IMR-90 (cell line): Measurements from ENCODE around the gene RASGRP3. TPM values are rescaled to one million over a fixed set of nuclear protein-coding genes. Genes with fewer than 3 reads are reported as not detected.

Experiments used
- ATAC-seq: fragments of 200-7000 bp; cut with Tn5 transposase; 2 replicates; pipeline ENCODE4 v1.9.1; 2020; ENCODE audit warnings: low read depth, mild to moderate bottlenecking, moderate library complexity
- BruUV-seq: library from RNA; stranded (reverse); fragments of 400-500 nt; replicated peaks from 2 replicates; lab custom pipeline; 2021; lab: Mats Ljungman, UMichigan
- CTCF ChIA-PET: fragments of 300-600 bp; formaldehyde crosslinking; extraction: SDS; loops from one replicate; lab custom pipeline; 2021; ENCODE audit warnings: antibody characterized with exemption; lab: Yijun Ruan, JAX
- POLR2A ChIA-PET: fragments of 300-600 bp; sonication (Branson Sonifier 250); formaldehyde crosslinking; loops from one replicate; lab custom pipeline; 2022; ENCODE audit warnings: antibody characterized with exemption; ENCODE audit not compliant: unreplicated experiment; lab: Charles Lee
- DNase-seq: peaks from one replicate; pipeline ENCODE4 v3.0.0; 2013
- H2AFZ ChIP-seq: replicated peaks from 2 replicates; pipeline ENCODE3; 2013; ENCODE audit warnings: low read length, mild to moderate bottlenecking; ENCODE audit not compliant: poor library complexity
- H2AK5ac ChIP-seq: 2 replicates; pipeline ENCODE4 v1.6.1; 2013; ENCODE audit warnings: low read depth, low read length, inconsistent platforms
- H2AK9ac ChIP-seq: replicated peaks from 2 replicates; pipeline ENCODE3; 2013; ENCODE audit warnings: mild to moderate bottlenecking, low read depth, low read length, moderate library complexity; ENCODE audit not compliant: poor library complexity
- H2BK120ac ChIP-seq: 2 replicates; pipeline ENCODE4 v1.6.1; 2013; ENCODE audit warnings: low read depth, low read length, inconsistent platforms
- H2BK15ac ChIP-seq: 3 replicates; pipeline ENCODE4 v1.6.1; 2013; ENCODE audit warnings: low read depth, low read length, inconsistent platforms
- H2BK20ac ChIP-seq: 2 replicates; pipeline ENCODE4 v1.6.1; 2013; ENCODE audit warnings: low read depth, mild to moderate bottlenecking, inconsistent platforms, low read length, moderate library complexity
- H2BK5ac ChIP-seq: 2 replicates; pipeline ENCODE4 v1.6.1; 2013; ENCODE audit warnings: mild to moderate bottlenecking, low read depth, low read length, inconsistent platforms; ENCODE audit not compliant: poor library complexity, severe bottlenecking
- H3K14ac ChIP-seq: replicated peaks from 2 replicates; pipeline ENCODE4 v1.6.1; 2013; ENCODE audit warnings: low read depth, low read length, inconsistent platforms
- H3K18ac ChIP-seq: 2 replicates; pipeline ENCODE4 v1.6.1; 2013; ENCODE audit warnings: low read depth, low read length, control low read depth
- H3K23ac ChIP-seq: 2 replicates; pipeline ENCODE4 v1.6.1; 2013; ENCODE audit warnings: low read depth, low read length, inconsistent platforms
- H3K27ac ChIP-seq: 2 replicates; pipeline ENCODE4 v1.5.1; 2013; ENCODE audit warnings: mild to moderate bottlenecking, control low read depth, low read length; ENCODE audit not compliant: insufficient read depth
- H3K27me3 ChIP-seq: 2 replicates; pipeline ENCODE4 v1.6.1; 2013; ENCODE audit warnings: low read length; ENCODE audit not compliant: control insufficient read depth, insufficient read depth
- H3K36me3 ChIP-seq: 2 replicates; pipeline ENCODE4 v1.6.1; 2013; ENCODE audit warnings: low read length, mixed read lengths; ENCODE audit not compliant: control insufficient read depth, insufficient read depth
- H3K4ac ChIP-seq: 2 replicates; pipeline ENCODE4 v1.6.1; 2013; ENCODE audit warnings: low read depth, low read length, inconsistent platforms
- H3K4me1 ChIP-seq: 2 replicates; pipeline ENCODE4 v1.6.1; 2013; ENCODE audit warnings: low read length, mixed read lengths; ENCODE audit not compliant: control insufficient read depth, insufficient read depth
- H3K4me2 ChIP-seq: 2 replicates; pipeline ENCODE4 v1.6.1; 2013; ENCODE audit warnings: low read depth, mild to moderate bottlenecking, control low read depth, low read length, moderate library complexity
- H3K4me3 ChIP-seq: 2 replicates; pipeline ENCODE4 v1.5.1; 2013; ENCODE audit warnings: low read depth, mild to moderate bottlenecking, control low read depth, low read length, moderate library complexity; ENCODE audit not compliant: insufficient read depth
- H3K56ac ChIP-seq: 2 replicates; pipeline ENCODE4 v1.6.1; 2013; ENCODE audit warnings: low read length, inconsistent platforms; ENCODE audit not compliant: insufficient read depth; ENCODE audit errors: extremely low read depth
- H3K79me1 ChIP-seq, 2 experiments: 2 replicates each; pipeline ENCODE4 v1.6.1; 2013; ENCODE audit warnings: low read length in 2 of 2, inconsistent platforms in 1 of 2, low read depth in 1 of 2
- H3K9ac ChIP-seq: 2 replicates; pipeline ENCODE4 v1.6.1; 2013; ENCODE audit warnings: low read depth, low read length, control low read depth
- H3K9me1 ChIP-seq: 2 replicates; pipeline ENCODE4 v1.6.1; 2013; ENCODE audit warnings: low read length, inconsistent platforms; ENCODE audit not compliant: insufficient read depth
- H3K9me3 ChIP-seq: 2 replicates; pipeline ENCODE4 v1.6.1; 2013; ENCODE audit warnings: low read length; ENCODE audit not compliant: control insufficient read depth, insufficient read depth
- H4K20me1 ChIP-seq: 2 replicates; pipeline ENCODE4 v1.6.1; 2013; ENCODE audit warnings: low read length, inconsistent platforms; ENCODE audit not compliant: insufficient read depth
- H4K5ac ChIP-seq: 2 replicates; pipeline ENCODE4 v1.6.1; 2013; ENCODE audit warnings: mild to moderate bottlenecking, low read depth, low read length, control low read depth
- H4K8ac ChIP-seq, 2 experiments: 2 replicates each; pipeline ENCODE4 v1.6.1; 2013; ENCODE audit warnings: low read depth in 2 of 2, low read length in 2 of 2, control low read depth in 1 of 2, inconsistent platforms in 1 of 2
- H4K91ac ChIP-seq: 2 replicates; pipeline ENCODE4 v1.6.1; 2013; ENCODE audit warnings: low read depth, low read length, inconsistent platforms; ENCODE audit not compliant: insufficient read depth
- BHLHE40 ChIP-seq: fragments of 150-350 bp; IDR thresholded peaks from 2 replicates; pipeline ENCODE4 v1.6.1; 2016; ENCODE audit warnings: mild to moderate bottlenecking, low read depth, low read length
- CEBPB ChIP-seq: IDR thresholded peaks from 2 replicates; pipeline ENCODE4 v1.6.1; 2012; ENCODE audit warnings: low read depth, low read length, improper control_type of control experiment
- CHD1 ChIP-seq: IDR thresholded peaks from 2 replicates; pipeline ENCODE4 v1.6.1; 2012; ENCODE audit warnings: low read depth, low read length, improper control_type of control experiment
- MAFK ChIP-seq: IDR thresholded peaks from 2 replicates; pipeline ENCODE4 v1.6.1; 2012; ENCODE audit warnings: low read depth, low read length, improper control_type of control experiment
- MAZ ChIP-seq: IDR thresholded peaks from 2 replicates; pipeline ENCODE4 v1.6.1; 2012; ENCODE audit warnings: low read depth, mild to moderate bottlenecking, low read length, improper control_type of control experiment, moderate library complexity, borderline replicate concordance
- MXI1 ChIP-seq: IDR thresholded peaks from 2 replicates; pipeline ENCODE4 v1.6.1; 2012; ENCODE audit warnings: low read depth, mild to moderate bottlenecking, low read length, moderate library complexity, borderline replicate concordance
- POLR2A ChIP-seq: IDR thresholded peaks from 2 replicates; pipeline ENCODE4 v1.6.1; 2012; ENCODE audit warnings: mild to moderate bottlenecking, low read depth, low read length
- RAD21 ChIP-seq: IDR thresholded peaks from 2 replicates; pipeline ENCODE4 v1.6.1; 2012; ENCODE audit warnings: low read length, improper control_type of control experiment
- RCOR1 ChIP-seq: IDR thresholded peaks from 2 replicates; pipeline ENCODE4 v1.6.1; 2012; ENCODE audit warnings: mild to moderate bottlenecking, low read length, improper control_type of control experiment; ENCODE audit not compliant: insufficient replicate concordance
- RFX5 ChIP-seq: IDR thresholded peaks from 2 replicates; pipeline ENCODE4 v1.8.0; 2012; ENCODE audit warnings: low read depth, mild to moderate bottlenecking, low read length, moderate library complexity
- SMC3 ChIP-seq: fragments of 150-350 bp; IDR thresholded peaks from 2 replicates; pipeline ENCODE4 v1.6.1; 2016; ENCODE audit warnings: low read depth, mild to moderate bottlenecking, antibody characterized with exemption, low read length, moderate library complexity
- WGBS, 2 experiments: methylation state at CpG; one replicate each; pipeline versions ENCODE4 v1.1.5 to v1.1.7; 2013; ENCODE audit warnings: missing lambda C conversion rate in 2 of 2; ENCODE audit not compliant: insufficient read length in 1 of 2; ENCODE audit errors: extremely low coverage in 2 of 2; 5-methylcytosine and 5-hydroxymethylcytosine counted together
- dilution Hi-C: fragments of 300-500 bp; cut with HindIII; formaldehyde crosslinking; loops from one replicate; pipeline ENCODE4 v1.14.3; 2018; ENCODE audit warnings: low sequenced_read_pairs; ENCODE audit not compliant: unreplicated experiment
- in situ Hi-C: fragments of 300-500 bp; cut with MboI; formaldehyde crosslinking; loops from 3 replicates; pipeline ENCODE4 v1.14.3; 2019; ENCODE audit warnings: low sequenced_read_pairs, inconsistent platforms, mixed read lengths
- intact Hi-C: fragments of 100-400 bp; cut with micrococcal nuclease; formaldehyde crosslinking; loops from 2 replicates; pipeline ENCODE4 v1.10.0; 2022
- polyA plus RNA-seq, 3 experiments: library from polyadenylated mRNA; depleted of rRNA; stranded (reverse); fragments of >200 nt; gene quantifications; 2 replicates each; pipeline ENCODE4 v1.2.3, GENCODE V29; 2012; ENCODE audit warnings: low replicate concordance in 1 of 3
- total RNA-seq: library from RNA; depleted of rRNA; stranded (reverse); fragments of >200 nt; gene quantifications from 2 replicates; pipeline ENCODE4 v1.2.3, GENCODE V29; 2012
- TF ChIP-seq, protein P1 (sequence below): conservative IDR thresholded peaks from 2 replicates; pipeline ENCODE4 v1.5.1; 2012; ENCODE audit warnings: mild to moderate bottlenecking, low read depth, low read length, improper control_type of control experiment
- TF ChIP-seq, protein P2 (sequence below): fragments of 150-350 bp; IDR thresholded peaks from 2 replicates; pipeline ENCODE4 v1.6.1; 2017; ENCODE audit warnings: mild to moderate bottlenecking, antibody characterized with exemption, low read length, low read depth

Gene RASGRP3
- total and polyA plus RNA-seq, 2 of the 4 experiments (the other 2 are of a cell fraction) = 1.7 to 3.0 TPM

DNA sequence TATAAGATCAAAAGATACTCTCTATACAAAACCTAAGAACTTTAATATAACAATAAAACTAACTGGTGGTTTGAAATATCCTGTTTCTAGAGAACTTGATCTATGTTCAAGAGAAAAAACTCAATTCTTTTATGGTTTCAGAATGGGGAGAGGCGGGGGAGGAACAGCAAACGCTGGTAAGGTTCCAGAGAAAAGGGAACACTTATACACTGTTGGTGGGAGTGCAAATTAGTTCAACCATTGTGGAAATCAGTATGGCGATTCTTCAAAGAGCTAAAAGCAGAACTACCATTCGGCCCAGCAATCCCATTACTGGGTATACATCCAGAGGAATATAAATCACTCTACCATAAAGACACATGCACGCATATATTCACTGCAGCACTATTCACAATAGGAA is 105.4 kb downstream of the RASGRP3 start:
- Histone ChIP-seq H3K9me3 (no peaks in the 10 kb centered on the region), H3K4me1 (no peaks in the 10 kb centered on the region), H3K14ac (no peak overlapping the region), H3K36me3 (peaks cover 17% of the 10 kb centered on the region), H4K8ac (no peak overlapping the region), H3K27ac (no peak overlapping the region), H2AK9ac (no peak overlapping the region), H2BK120ac (no peak overlapping the region), H3K56ac (no peak overlapping the region), H3K9ac (no peak overlapping the region), H4K5ac (no peak overlapping the region), H3K27me3 (no peaks in the 10 kb centered on the region), H4K20me1 (no peaks in the 10 kb centered on the region), H3K23ac (no peak overlapping the region), H2AFZ (no peak overlapping the region), H3K4me2 (no peak overlapping the region), H3K18ac (no peak overlapping the region), H3K9me1 (no peaks in the 10 kb centered on the region), H2AK5ac (no peak overlapping the region), H3K79me1 (peaks cover 4 to 17% of the 10 kb centered on the region in 2 experiments; a peak in 3 of 4 replicates), H4K91ac (no peak overlapping the region), H2BK20ac (no peak overlapping the region), H3K4ac (no peak overlapping the region), H2BK15ac (no peak overlapping the region), H3K4me3 (no peak overlapping the region), H2BK5ac (no peak overlapping the region)
- no peak for ATAC-seq
- BruUV-seq = no TSS peak
- dilution Hi-C loops (no loop called here), intact Hi-C loops (loop anchor here (2.0 to 10.0 kb wide), 6 partner anchors 290 to 1030 kb away; no protein-coding TSS in a partner anchor), in situ Hi-C loops (loop anchor here (5.0 kb wide), 1 partner anchor 105 kb away; the partner anchor contains the start of gene RASGRP3)
- WGBS, 2 experiments = no CpG with 5 or more reads among the region's 5 CpGs
- DNase-seq = no peak
- ChIA-PET POLR2A (no interaction called here), CTCF (interaction anchor here (1.0 kb wide), 1 partner anchor 169 kb away, joined by 8 read pairs; no protein-coding TSS in a partner anchor)
- TF ChIP-seq RFX5 (no peak), RCOR1 (no peak), SMC3 (no peak), RAD21 (no peak), BHLHE40 (no peak), MAZ (no peak), MXI1 (no peak), CHD1 (no peak), MAFK (no peak), CEBPB (no peak), POLR2A (no peak)
- TF ChIP-seq, protein P1, sequence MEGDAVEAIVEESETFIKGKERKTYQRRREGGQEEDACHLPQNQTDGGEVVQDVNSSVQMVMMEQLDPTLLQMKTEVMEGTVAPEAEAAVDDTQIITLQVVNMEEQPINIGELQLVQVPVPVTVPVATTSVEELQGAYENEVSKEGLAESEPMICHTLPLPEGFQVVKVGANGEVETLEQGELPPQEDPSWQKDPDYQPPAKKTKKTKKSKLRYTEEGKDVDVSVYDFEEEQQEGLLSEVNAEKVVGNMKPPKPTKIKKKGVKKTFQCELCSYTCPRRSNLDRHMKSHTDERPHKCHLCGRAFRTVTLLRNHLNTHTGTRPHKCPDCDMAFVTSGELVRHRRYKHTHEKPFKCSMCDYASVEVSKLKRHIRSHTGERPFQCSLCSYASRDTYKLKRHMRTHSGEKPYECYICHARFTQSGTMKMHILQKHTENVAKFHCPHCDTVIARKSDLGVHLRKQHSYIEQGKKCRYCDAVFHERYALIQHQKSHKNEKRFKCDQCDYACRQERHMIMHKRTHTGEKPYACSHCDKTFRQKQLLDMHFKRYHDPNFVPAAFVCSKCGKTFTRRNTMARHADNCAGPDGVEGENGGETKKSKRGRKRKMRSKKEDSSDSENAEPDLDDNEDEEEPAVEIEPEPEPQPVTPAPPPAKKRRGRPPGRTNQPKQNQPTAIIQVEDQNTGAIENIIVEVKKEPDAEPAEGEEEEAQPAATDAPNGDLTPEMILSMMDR = no peak
- TF ChIP-seq, protein P2, sequence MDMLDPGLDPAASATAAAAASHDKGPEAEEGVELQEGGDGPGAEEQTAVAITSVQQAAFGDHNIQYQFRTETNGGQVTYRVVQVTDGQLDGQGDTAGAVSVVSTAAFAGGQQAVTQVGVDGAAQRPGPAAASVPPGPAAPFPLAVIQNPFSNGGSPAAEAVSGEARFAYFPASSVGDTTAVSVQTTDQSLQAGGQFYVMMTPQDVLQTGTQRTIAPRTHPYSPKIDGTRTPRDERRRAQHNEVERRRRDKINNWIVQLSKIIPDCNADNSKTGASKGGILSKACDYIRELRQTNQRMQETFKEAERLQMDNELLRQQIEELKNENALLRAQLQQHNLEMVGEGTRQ = no peak
